ENCODE measurements around the gene MLPH. TPM values are rescaled to one million over a fixed set of nuclear protein-coding genes. Genes with fewer than 3 reads are reported as not detected.

MLPH gene
- total and polyA plus RNA-seq, 2 of the 13 experiments (the other 11 are each of a cell fraction or from before 2014, with no cell fraction given): 0.12 TPM; not detected in 1

DNA sequence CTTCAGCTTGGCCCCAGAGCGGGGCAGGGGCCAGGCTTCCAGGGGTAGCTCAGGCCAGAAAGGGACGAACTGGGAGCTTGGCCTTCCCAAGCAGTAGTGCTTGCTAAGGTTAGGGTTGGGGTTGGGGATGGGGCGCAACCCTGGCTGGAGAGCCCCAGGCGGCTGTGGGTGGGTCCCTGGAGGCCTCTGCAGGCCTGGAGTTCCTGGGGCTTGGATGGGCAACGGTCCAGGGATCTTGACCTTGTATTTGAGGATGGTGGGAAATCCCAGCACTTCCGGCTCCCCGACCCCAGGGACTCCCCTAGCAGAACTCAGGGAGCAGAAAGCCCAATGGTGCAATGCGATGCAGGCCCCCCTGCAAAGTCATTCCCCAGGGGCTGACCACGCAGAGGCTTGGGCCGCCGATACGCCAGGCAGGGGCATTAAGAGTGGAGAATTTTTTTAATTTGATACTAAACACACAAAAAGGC, 12.6 kb upstream of the MLPH start (continued):
- TF ChIP-seq, protein P1, sequence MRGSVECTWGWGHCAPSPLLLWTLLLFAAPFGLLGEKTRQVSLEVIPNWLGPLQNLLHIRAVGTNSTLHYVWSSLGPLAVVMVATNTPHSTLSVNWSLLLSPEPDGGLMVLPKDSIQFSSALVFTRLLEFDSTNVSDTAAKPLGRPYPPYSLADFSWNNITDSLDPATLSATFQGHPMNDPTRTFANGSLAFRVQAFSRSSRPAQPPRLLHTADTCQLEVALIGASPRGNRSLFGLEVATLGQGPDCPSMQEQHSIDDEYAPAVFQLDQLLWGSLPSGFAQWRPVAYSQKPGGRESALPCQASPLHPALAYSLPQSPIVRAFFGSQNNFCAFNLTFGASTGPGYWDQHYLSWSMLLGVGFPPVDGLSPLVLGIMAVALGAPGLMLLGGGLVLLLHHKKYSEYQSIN (CRISPR knock-in tag; IDR thresholded peaks at IDR 0.05; ENCODE audit: borderline replicate concordance): no peak
- TF ChIP-seq ZC3H4 (CRISPR knock-in tag; IDR thresholded peaks at IDR 0.05; ENCODE audit: borderline replicate concordance) (no peak), JUN (CRISPR knock-in tag; IDR thresholded peaks at IDR 0.05) (no peak), ZNF577 (CRISPR knock-in tag; IDR thresholded peaks at IDR 0.05; ENCODE audit: borderline replicate concordance, low read depth) (no peak), ZSCAN9 (CRISPR knock-in tag; IDR thresholded peaks at IDR 0.05; ENCODE audit: borderline replicate concordance) (0 out of 2 replicates have a peak, but pooled peaks have one; percentile 5), ATF7 (IDR thresholded peaks at IDR 0.05) (no peak), ATF7 (CRISPR knock-in tag; IDR thresholded peaks at IDR 0.05) (peak; percentile 21; the same call in 1 of the 2 replicates), ZNF3 (CRISPR knock-in tag; IDR thresholded peaks at IDR 0.05) (no peak), ZEB1 (IDR thresholded peaks at IDR 0.05; ENCODE audit: insufficient replicate concordance, low read depth) (no peak), ZNF781 (CRISPR knock-in tag; IDR thresholded peaks at IDR 0.05; ENCODE audit: borderline replicate concordance, not compliant biosample characterization) (peak; percentile 72), PITX1 (CRISPR knock-in tag; IDR thresholded peaks at IDR 0.05) (0 out of 2 replicates have a peak, but pooled peaks have one; percentile 17), SPEN (CRISPR knock-in tag; IDR thresholded peaks at IDR 0.05; ENCODE audit: low read depth) (no peak), ATF7-NPFF (CRISPR knock-in tag; IDR thresholded peaks at IDR 0.05; ENCODE audit: low read depth) (no peak), FOSL2 (CRISPR knock-in tag; IDR thresholded peaks at IDR 0.05) (no peak), TBX3 (IDR thresholded peaks at IDR 0.05; ENCODE audit: borderline replicate concordance) (no peak), FOXC1 (CRISPR knock-in tag; IDR thresholded peaks at IDR 0.05; ENCODE audit: borderline replicate concordance) (0 out of 2 replicates have a peak, but pooled peaks have one; percentile 3), ZNF350 (CRISPR knock-in tag; IDR thresholded peaks at IDR 0.05; ENCODE audit: borderline replicate concordance, low read depth) (peak; percentile 63), ZNF225 (CRISPR knock-in tag; IDR thresholded peaks at IDR 0.05) (0 out of 2 replicates have a peak, but pooled peaks have one; percentile 28), KMT2A (CRISPR knock-in tag; IDR thresholded peaks at IDR 0.05) (no peak), SAFB2 (CRISPR knock-in tag; IDR thresholded peaks at IDR 0.05; ENCODE audit: borderline replicate concordance, low read depth) (no peak), SCMH1 (CRISPR knock-in tag; IDR thresholded peaks at IDR 0.05; ENCODE audit: borderline replicate concordance) (no peak), REXO4 (CRISPR knock-in tag; IDR thresholded peaks at IDR 0.05; ENCODE audit: borderline replicate concordance) (0 out of 2 replicates have a peak, but pooled peaks have one; percentile 37)
- TF ChIP-seq, protein P2, sequence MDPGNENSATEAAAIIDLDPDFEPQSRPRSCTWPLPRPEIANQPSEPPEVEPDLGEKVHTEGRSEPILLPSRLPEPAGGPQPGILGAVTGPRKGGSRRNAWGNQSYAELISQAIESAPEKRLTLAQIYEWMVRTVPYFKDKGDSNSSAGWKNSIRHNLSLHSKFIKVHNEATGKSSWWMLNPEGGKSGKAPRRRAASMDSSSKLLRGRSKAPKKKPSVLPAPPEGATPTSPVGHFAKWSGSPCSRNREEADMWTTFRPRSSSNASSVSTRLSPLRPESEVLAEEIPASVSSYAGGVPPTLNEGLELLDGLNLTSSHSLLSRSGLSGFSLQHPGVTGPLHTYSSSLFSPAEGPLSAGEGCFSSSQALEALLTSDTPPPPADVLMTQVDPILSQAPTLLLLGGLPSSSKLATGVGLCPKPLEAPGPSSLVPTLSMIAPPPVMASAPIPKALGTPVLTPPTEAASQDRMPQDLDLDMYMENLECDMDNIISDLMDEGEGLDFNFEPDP (CRISPR knock-in tag; conservative IDR thresholded peaks at IDR 0.05): 0 out of 2 replicates have a peak, but pooled peaks have one; percentile 51
- TF ChIP-seq, protein P3, sequence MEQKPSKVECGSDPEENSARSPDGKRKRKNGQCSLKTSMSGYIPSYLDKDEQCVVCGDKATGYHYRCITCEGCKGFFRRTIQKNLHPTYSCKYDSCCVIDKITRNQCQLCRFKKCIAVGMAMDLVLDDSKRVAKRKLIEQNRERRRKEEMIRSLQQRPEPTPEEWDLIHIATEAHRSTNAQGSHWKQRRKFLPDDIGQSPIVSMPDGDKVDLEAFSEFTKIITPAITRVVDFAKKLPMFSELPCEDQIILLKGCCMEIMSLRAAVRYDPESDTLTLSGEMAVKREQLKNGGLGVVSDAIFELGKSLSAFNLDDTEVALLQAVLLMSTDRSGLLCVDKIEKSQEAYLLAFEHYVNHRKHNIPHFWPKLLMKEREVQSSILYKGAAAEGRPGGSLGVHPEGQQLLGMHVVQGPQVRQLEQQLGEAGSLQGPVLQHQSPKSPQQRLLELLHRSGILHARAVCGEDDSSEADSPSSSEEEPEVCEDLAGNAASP (CRISPR knock-in tag; IDR thresholded peaks at IDR 0.05; ENCODE audit: borderline replicate concordance): no peak
- TF ChIP-seq, protein P4, sequence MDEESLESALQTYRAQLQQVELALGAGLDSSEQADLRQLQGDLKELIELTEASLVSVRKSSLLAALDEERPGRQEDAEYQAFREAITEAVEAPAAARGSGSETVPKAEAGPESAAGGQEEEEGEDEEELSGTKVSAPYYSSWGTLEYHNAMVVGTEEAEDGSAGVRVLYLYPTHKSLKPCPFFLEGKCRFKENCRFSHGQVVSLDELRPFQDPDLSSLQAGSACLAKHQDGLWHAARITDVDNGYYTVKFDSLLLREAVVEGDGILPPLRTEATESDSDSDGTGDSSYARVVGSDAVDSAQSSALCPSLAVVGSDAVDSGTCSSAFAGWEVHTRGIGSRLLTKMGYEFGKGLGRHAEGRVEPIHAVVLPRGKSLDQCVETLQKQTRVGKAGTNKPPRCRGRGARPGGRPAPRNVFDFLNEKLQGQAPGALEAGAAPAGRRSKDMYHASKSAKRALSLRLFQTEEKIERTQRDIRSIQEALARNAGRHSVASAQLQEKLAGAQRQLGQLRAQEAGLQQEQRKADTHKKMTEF (CRISPR knock-in tag; IDR thresholded peaks at IDR 0.05): no peak
